CD4-positive, alpha-beta T cell (primary cell): ENCODE results near the gene PTPRN2. TPM values are rescaled to one million over a fixed set of nuclear protein-coding genes. Genes with fewer than 3 reads are reported as not detected.

Source experiments
- ATAC-seq: fragments of 200-7000 bp; cut with Tn5 transposase; one replicate; pipeline ENCODE4 v1.10.0; 2022; ENCODE audit warnings: mild to moderate bottlenecking; ENCODE audit not compliant: poor library complexity
- CTCF ChIA-PET: fragments of 350-600 bp; sonication (Branson Sonifier 250); formaldehyde crosslinking; loops from one replicate; lab custom pipeline; 2021; ENCODE audit warnings: antibody characterized with exemption, inconsistent platforms; lab: Charles Lee
- POLR2A ChIA-PET: fragments of 350-600 bp; sonication (Branson Sonifier 250); formaldehyde crosslinking; loops from one replicate; lab custom pipeline; 2021; ENCODE audit warnings: antibody characterized with exemption, inconsistent platforms; lab: Charles Lee
- DNase-seq, 14 experiments: peaks; one replicate each; pipeline ENCODE4 v3.0.0-alpha.2; 2013 to 2020; ENCODE audit warnings: mixed read lengths in 2 of 14
- H3K27ac ChIP-seq, 2 donors: one replicate each; pipeline versions ENCODE4 v1.5.1 to v1.7.0; 2013; ENCODE audit warnings: low read length in 2 of 2, low read depth in 1 of 2, mild to moderate bottlenecking in 1 of 2
- H3K27me3 ChIP-seq, 2 experiments: 1 replicate in 1 of 2; 2 replicates in 1 of 2; pipeline versions ENCODE4 v1.6.1 to v1.7.0; 2013; ENCODE audit warnings: low read length in 2 of 2, control low read depth in 1 of 2, mild to moderate bottlenecking in 1 of 2, moderate library complexity in 1 of 2; ENCODE audit not compliant: insufficient read depth in 2 of 2, control insufficient read depth in 1 of 2
- H3K36me3 ChIP-seq: one replicate; pipeline ENCODE4 v1.6.1; 2013; ENCODE audit warnings: low read length, control low read depth; ENCODE audit not compliant: insufficient read depth
- H3K4me1 ChIP-seq: one replicate; pipeline ENCODE4 v1.6.1; 2013; ENCODE audit warnings: low read length, control low read depth; ENCODE audit not compliant: insufficient read depth
- H3K4me3 ChIP-seq: one replicate; pipeline ENCODE4 v1.5.1; 2013; ENCODE audit warnings: mild to moderate bottlenecking, low read length, moderate library complexity
- H3K9me3 ChIP-seq, 2 experiments: 1 replicate in 1 of 2; 2 replicates in 1 of 2; pipeline versions ENCODE4 v1.6.1 to v1.7.0; 2013; ENCODE audit warnings: low read length in 2 of 2, mild to moderate bottlenecking in 2 of 2, control low read depth in 1 of 2, moderate library complexity in 1 of 2; ENCODE audit not compliant: control insufficient read depth in 1 of 2, insufficient read depth in 1 of 2
- H3K27ac Mint-ChIP-seq: one replicate; pipeline ENCODE4 v1.8.0; 2020; ENCODE audit warnings: mixed read lengths
- H3K27me3 Mint-ChIP-seq: one replicate; pipeline ENCODE4 v1.8.0; 2021; ENCODE audit warnings: mixed read lengths
- H3K36me3 Mint-ChIP-seq: one replicate; pipeline ENCODE4 v1.8.0; 2021; ENCODE audit warnings: low read depth, mixed read lengths
- H3K4me1 Mint-ChIP-seq: one replicate; pipeline ENCODE4 v1.8.0; 2021; ENCODE audit warnings: low read depth, mixed read lengths
- H3K4me3 Mint-ChIP-seq: one replicate; pipeline ENCODE4 v1.8.0; 2020; ENCODE audit warnings: mild to moderate bottlenecking, mixed read lengths
- H3K9me3 Mint-ChIP-seq: one replicate; pipeline ENCODE4 v1.8.0; 2020; ENCODE audit warnings: mixed read lengths
- CTCF ChIP-seq: fragments of 200-600 bp; IDR thresholded peaks from one replicate; pipeline ENCODE4 v1.8.0; 2022; ENCODE audit warnings: antibody characterized with exemption, mild to moderate bottlenecking
- intact Hi-C, 2 experiments: fragments of 100-400 bp; cut with DNase I in 1 of 2; cut with micrococcal nuclease in 1 of 2; formaldehyde crosslinking; loops; one replicate each; pipeline versions ENCODE4 v1.15.1 to v1.9.0; 2023 to 2025; cut with DNase I, micrococcal nuclease
- total RNA-seq, 174 experiments: library from RNA in 2 of 174; stranded (reverse) in 2 of 174; gene quantifications; one replicate each; pipeline ENCODE4 v1.2.3 and lab custom pipeline; 2021 to 2026

Gene PTPRN2
- total RNA-seq, 2 experiments from 2014 or later = 0.34 to 0.44 TPM

- CTCF ChIA-PET = no interaction called here
- no peak for ATAC-seq
- intact Hi-C loops = no loop called here
Measured at GRCh38 chr7:157795643-157796042, 792.0 kb downstream of the PTPRN2 start.

GRCh38 chr7:157795199-157795598 is 792.4 kb downstream of the PTPRN2 start:
- Histone ChIP-seq H3K27me3 (no peaks in the 10 kb centered on the region), H3K36me3 (no peaks in the 10 kb centered on the region), H3K4me1 (no peaks in the 10 kb centered on the region), H3K27ac (no peak overlapping the region), H3K4me3 (no peak overlapping the region), H3K9me3 (no peaks in the 10 kb centered on the region)
- H3K27me3 Mint-ChIP-seq = no peaks in the 10 kb centered on the region
- CTCF ChIA-PET = no interaction called here
- ATAC-seq (no peak), DNase-seq (no peak)
- no peak for TF ChIP-seq CTCF
- H3K4me1 Mint-ChIP-seq = no peaks in the 10 kb centered on the region
- no peaks in the 10 kb centered on the region for H3K36me3 Mint-ChIP-seq
- H3K9me3 Mint-ChIP-seq = no peaks in the 10 kb centered on the region
- no peak overlapping the region for H3K4me3 Mint-ChIP-seq
- POLR2A ChIA-PET = no interaction called here
- no peak overlapping the region for H3K27ac Mint-ChIP-seq
- intact Hi-C loops = no loop called here

More at GRCh38 chr7:157795643-157796042, 792.0 kb downstream of the PTPRN2 start:
- DNase-seq = no peak
- no peak overlapping the region for H3K4me3 ChIP-seq
- no peaks in the 10 kb centered on the region for H3K9me3 ChIP-seq
- Mint-ChIP-seq H3K4me3 (no peak overlapping the region), H3K9me3 (no peaks in the 10 kb centered on the region), H3K27me3 (no peaks in the 10 kb centered on the region), H3K27ac (no peak overlapping the region), H3K36me3 (no peaks in the 10 kb centered on the region), H3K4me1 (no peaks in the 10 kb centered on the region)
- POLR2A ChIA-PET = no interaction called here
- H3K4me1 ChIP-seq = no peaks in the 10 kb centered on the region
- TF ChIP-seq CTCF = no peak
- no peaks in the 10 kb centered on the region for H3K27me3 ChIP-seq
- no peaks in the 10 kb centered on the region for H3K36me3 ChIP-seq
- no peak overlapping the region for H3K27ac ChIP-seq

- no peaks in the 10 kb centered on the region for H3K4me1 ChIP-seq
- H3K36me3 Mint-ChIP-seq = no peaks in the 10 kb centered on the region
- no peak for TF ChIP-seq CTCF
- DNase-seq (no peak), ATAC-seq (no peak)
- H3K4me1 Mint-ChIP-seq = no peaks in the 10 kb centered on the region
- no peaks in the 10 kb centered on the region for H3K36me3 ChIP-seq
- no peaks in the 10 kb centered on the region for H3K9me3 ChIP-seq
- POLR2A ChIA-PET = no interaction called here
- H3K27me3 Mint-ChIP-seq = no peaks in the 10 kb centered on the region
- H3K27me3 ChIP-seq = no peaks in the 10 kb centered on the region
- no peaks in the 10 kb centered on the region for H3K9me3 Mint-ChIP-seq
- no peak overlapping the region for H3K4me3 Mint-ChIP-seq
- intact Hi-C loops = no loop called here
- CTCF ChIA-PET = no interaction called here
- no peak overlapping the region for H3K4me3 ChIP-seq
- H3K27ac Mint-ChIP-seq = no peak overlapping the region
- no peak overlapping the region for H3K27ac ChIP-seq
Measured at GRCh38 chr7:157794746-157795065, 792.9 kb downstream of the PTPRN2 start.
